DMS 273 treated with DMSO at 0.1 percent for 48 hours (cell line): Measurements from ENCODE around the gene CTXND1.

Experiments
- DNase-seq: peaks from one replicate; lab custom pipeline; 2025; lab: John Stamatoyannopoulos, UW

CTXND1 gene

GRCh38 chr15:80180468-80180867, 71.5 kb downstream of the CTXND1 start:
- no peak for DNase-seq

GRCh38 chr15:80179935-80180334, 72.1 kb downstream of the CTXND1 start:
- no peak for DNase-seq

GRCh38 chr15:80179025-80179759, 72.8 kb downstream of the CTXND1 start:
- no peak for DNase-seq

- DNase-seq = no peak
Observed at GRCh38 chr15:80177156-80177555, 74.9 kb downstream of the CTXND1 start.

GRCh38 chr15:80176443-80176842, 75.6 kb downstream of the CTXND1 start:
- DNase-seq = no peak

- DNase-seq = no peak
Observed at GRCh38 chr15:80175436-80175835, 76.6 kb downstream of the CTXND1 start.

- DNase-seq = no peak
Observed at GRCh38 chr15:80174017-80174746, 77.8 kb downstream of the CTXND1 start.

GRCh38 chr15:80173022-80173759, 78.8 kb downstream of the CTXND1 start:
- DNase-seq = no peak

- no peak for DNase-seq
Observed at GRCh38 chr15:80172401-80172800, 79.6 kb downstream of the CTXND1 start.

- DNase-seq = no peak
Observed at GRCh38 chr15:80171787-80172186, 80.2 kb downstream of the CTXND1 start.

- no peak for DNase-seq
Observed at GRCh38 chr15:80170596-80170995, 81.4 kb downstream of the CTXND1 start.

- DNase-seq = no peak
Observed at GRCh38 chr15:80169768-80170357, 82.2 kb downstream of the CTXND1 start.

GRCh38 chr15:80168421-80168820, 83.6 kb downstream of the CTXND1 start:
- DNase-seq = no peak

GRCh38 chr15:80167936-80168335, 84.1 kb downstream of the CTXND1 start:
- no peak for DNase-seq

- no peak for DNase-seq
Observed at GRCh38 chr15:80163897-80164296, 88.1 kb downstream of the CTXND1 start.

GRCh38 chr15:80163217-80163616, 88.8 kb downstream of the CTXND1 start:
- DNase-seq = no peak

GRCh38 chr15:80162059-80162554, 89.9 kb downstream of the CTXND1 start:
- DNase-seq = no peak

- no peak for DNase-seq
Observed at GRCh38 chr15:80161468-80162016, 90.5 kb downstream of the CTXND1 start.

- DNase-seq = no peak
Observed at GRCh38 chr15:80160570-80161156, 91.3 kb downstream of the CTXND1 start.

- DNase-seq = no peak
Observed at GRCh38 chr15:80159811-80160569, 92.0 kb downstream of the CTXND1 start.

- DNase-seq = no peak
Observed at GRCh38 chr15:80159301-80159700, 92.7 kb downstream of the CTXND1 start.
